ENCODE results near the gene HMBS.
"Not testable (repeated sequence)": the region's sequence is repeated elsewhere in the genome, so short reads cannot be mapped to it uniquely, and the experiment has no call there.

HMBS gene

DNA sequence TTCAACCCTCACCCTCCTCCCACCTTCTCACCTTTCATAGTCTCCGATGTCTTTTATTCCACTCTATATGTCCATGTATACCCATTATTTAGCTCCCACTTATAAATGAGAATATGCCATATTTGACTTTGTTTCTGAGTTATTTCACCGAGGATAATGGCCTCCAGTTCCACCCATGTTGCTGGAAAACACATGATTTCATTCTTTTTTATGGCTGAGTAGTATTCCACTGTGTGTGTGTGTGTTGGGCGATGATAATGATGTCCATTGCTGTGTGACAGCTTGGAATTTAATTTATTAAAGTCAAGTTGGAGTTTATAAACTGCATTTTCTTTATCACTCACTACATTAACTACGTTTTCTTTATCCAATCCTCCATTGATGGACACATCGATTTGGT is 33.5 kb downstream of the HMBS start:
- no peak for DNase-seq (ENCODE audit: low read depth in 1 of 2, low spot score in 1 of 2)

- DNase-seq (ENCODE audit: low read depth in 1 of 2, low spot score in 1 of 2) = no peak
Measured at GRCh38 chr11:119118946-119119345, 34.3 kb downstream of the HMBS start.

- DNase-seq (ENCODE audit: low read depth in 1 of 2, low spot score in 1 of 2) = no peak
Measured at GRCh38 chr11:119120639-119121007, 35.9 kb downstream of the HMBS start.

- peak; percentile 99 to 100 for DNase-seq (ENCODE audit: low read depth in 1 of 2, low spot score in 1 of 2)
Measured at GRCh38 chr11:119121008-119121810, 36.5 kb downstream of the HMBS start, which contains the start of gene HINFP. TSS of gene HINFP (plus strand) at chr11:119121580. CDS start at chr11:119126945, 5,365 bp downstream.

DNA sequence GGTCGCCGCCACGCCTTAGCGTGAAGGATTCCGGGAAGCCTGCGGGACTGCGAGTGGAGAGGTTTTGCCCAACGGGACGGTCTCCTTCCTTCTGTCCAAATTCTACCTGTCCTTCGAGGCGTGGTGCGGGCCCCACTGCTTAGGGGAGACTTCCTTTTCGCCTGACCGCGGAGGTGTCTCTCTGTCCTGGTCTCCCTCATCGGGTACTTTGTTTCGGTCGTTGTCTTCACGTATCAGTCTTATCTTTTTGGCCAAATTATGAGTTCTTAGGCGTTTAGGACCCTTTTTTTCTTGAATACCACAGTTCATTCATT is 37.1 kb downstream of the HMBS start:
- no peak for DNase-seq (ENCODE audit: low read depth in 1 of 2, low spot score in 1 of 2)

DNA sequence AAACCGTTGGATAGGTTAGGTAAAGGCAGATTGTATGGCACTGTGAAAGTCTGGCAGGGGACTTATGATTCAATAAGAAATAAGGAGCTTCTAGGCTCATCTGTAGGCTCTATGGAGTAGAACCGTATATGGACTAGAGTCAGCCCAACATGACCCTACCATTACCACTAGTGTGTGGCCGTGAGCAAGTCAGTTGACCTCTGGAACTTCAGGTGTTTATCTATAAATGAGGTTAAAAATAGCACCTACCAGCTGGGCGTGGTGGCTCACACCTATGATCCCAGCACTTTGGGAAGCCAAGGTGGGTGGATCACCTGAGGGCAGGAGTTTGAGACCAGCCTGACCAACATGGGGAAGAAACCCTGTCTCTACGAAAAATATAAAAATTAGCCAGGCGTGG is 41.1 kb downstream of the HMBS start:
- no peak for DNase-seq (ENCODE audit: low read depth in 1 of 2, low spot score in 1 of 2)

DNA sequence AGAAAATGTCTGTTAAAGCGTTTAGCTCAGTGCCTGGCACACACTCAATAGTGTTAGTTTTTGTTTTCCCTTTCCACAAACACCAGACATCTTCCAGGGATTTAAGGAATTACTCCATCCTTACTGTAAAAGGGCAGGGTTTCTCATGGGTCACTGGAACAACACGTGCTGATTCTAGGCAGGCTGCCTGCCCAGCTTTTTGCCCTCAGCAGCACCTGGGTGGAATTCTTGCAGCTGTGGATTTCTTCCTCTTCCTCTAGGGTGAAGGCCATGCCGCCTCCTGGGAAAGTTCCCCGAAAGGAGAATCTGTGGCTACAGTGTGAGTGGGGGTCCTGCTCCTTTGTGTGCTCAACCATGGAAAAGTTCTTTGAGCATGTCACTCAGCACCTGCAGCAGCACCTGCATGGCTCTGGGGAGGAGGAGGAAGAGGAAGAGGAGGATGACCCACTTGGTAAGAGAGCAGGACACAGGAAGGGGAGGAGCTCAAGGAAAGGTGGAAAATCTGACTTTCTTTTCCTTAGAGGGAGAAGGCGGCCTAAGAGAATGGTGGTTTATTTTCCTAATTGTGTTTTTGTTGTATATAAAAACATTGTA is 42.1 kb downstream of the HMBS start:
- no peak for DNase-seq (ENCODE audit: low read depth in 1 of 2, low spot score in 1 of 2)

DNA sequence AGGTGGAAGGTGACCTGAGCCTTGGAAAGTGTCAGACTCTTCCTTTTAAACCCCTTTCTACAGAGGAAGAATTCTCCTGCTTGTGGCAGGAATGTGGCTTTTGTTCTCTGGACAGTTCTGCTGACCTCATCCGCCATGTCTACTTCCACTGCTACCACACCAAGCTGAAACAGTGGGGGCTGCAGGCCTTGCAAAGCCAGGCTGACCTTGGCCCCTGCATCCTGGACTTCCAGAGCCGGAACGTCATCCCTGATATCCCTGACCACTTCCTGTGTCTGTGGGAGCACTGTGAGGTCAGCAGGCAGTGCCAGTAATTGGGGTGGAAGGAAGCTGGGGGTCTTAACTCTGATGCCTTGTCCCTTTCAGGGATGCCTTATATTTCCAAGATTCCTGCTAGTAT is 46.0 kb downstream of the HMBS start:
- DNase-seq (ENCODE audit: low read depth in 1 of 2, low spot score in 1 of 2) = no peak

- DNase-seq (ENCODE audit: low read depth in 1 of 2, low spot score in 1 of 2) = no peak
Measured at GRCh38 chr11:119134389-119134978, 49.8 kb downstream of the HMBS start.

DNA sequence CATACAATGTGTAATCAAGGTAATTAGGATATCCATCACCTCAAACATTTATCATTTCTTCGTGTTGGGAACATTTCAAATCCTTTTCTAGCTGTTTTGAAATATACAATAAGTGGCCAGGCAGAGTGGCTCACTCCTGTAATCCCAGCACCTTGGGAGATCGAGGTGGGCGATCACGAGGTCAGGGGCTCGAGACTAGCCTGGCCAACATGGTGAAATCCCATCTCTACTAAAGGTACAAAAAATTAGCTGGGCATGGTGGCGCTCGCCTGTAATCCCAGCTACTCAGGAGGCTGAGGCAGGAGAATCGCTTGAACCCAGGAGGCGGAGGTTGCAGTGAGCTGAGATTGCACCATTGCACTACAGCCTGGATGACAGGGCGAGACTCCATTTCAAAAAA is 54.6 kb downstream of the HMBS start:
- not testable (repeated sequence) for DNase-seq (ENCODE audit: low read depth in 1 of 2, low spot score in 1 of 2)
